ENCODE measurements around the gene ACAP3. TPM values are rescaled to one million over a fixed set of nuclear protein-coding genes. Genes with fewer than 3 reads are reported as not detected.
A peak's percentile ranks its signal among the peaks of the same experiment; 100 is the strongest.

The ACAP3 gene
- total RNA-seq, 1 donor from 2014 or later, result 93.9 TPM

DNA sequence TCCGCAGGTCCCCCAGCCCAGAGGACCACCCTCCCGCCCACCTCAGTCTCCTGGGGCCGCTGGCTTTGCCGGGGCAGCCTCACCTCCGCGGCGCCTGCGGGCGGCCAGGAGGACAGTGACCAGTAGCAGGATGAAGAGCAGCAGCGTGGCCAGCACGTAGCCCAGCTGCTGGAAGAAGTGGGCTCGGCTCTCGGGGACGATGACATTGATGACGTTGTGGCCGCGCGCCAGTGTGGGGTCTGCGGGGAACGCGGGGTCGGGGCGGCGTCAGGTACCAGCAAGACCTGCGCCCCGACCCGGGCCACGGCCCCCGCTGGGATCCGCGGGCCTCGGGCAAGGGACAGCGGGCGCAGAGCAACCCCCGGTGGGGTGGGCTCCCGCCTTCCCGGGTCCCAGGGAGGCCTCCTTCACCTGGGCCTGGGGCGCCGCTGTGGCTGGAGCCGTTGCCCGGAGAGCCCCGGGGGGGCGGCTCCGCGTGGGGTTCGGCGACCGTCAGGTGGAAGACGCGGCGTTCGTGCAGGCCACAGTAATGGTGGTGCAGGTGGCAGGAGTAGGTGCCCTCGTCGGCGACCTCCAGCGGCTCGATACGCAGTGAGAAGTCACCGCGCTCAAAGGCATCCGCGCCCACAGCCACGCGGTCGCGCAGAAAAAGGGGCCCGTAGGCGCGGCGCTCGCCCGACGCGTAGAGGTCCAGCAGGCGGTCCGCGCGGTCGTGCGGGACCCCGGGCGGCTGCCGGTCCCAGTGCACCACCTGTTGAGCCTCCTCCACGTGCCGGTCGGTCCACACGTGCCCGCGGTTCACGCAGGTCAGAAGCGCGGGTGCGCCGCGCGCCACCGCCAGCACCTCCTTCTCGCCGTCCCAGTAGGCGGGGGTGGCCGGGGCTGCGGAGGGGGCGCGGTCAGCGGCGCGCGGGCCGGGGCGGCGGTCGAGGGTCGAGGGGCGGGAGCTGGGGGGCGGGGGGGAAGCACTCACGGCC is 46.8 kb upstream of the ACAP3 start:
- H3K4me1 Mint-ChIP-seq (ENCODE audit: unreplicated experiment), result peaks cover 13% of the 10 kb centered on the region

DNA sequence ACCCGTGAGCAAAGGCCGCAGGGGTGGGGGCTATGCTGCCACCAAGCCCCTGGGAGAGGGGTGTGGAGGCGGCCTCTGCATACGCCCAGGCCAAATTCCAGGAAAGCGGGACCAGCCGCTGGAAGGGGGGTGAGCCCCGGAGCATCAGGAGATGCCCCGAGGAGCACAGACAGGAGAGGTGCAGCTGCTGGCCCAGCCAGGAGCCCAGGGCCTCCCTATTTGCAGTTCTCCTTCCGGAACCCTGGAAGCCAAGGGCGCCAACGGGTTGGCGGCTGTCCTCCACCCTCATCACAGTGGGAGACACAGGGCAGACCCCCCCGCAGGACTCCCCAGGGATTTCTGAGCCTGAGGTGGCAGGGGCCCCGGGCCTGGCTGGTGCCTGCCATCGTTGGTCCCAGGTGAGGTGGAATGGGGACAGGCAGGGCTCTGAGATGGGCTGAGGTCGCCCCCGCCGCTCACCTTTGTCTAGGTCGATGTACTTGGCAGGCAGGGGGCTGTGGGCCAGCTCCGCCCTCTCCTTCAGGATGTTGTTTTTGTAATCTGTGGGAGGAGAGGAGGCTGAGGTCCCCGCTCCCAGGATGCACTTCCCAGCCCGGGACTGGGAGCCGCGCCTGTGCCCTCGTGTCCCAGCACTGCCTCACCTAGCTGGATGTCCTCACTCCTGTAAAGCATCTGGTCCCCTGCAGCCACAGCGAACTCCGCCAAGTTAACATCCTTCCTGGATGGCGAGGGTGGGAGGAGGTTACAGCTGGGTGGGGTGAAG is 45.8 kb upstream of the ACAP3 start:
- peaks cover 6% of the 10 kb centered on the region for H3K4me1 Mint-ChIP-seq (ENCODE audit: unreplicated experiment)
- no peak for DNase-seq (ENCODE audit: extremely low spot score, unreplicated experiment)
- H3K4me3 Mint-ChIP-seq, result no peak overlapping the region

More for the DNA sequence above, 46.8 kb upstream of the ACAP3 start:
- no peak for DNase-seq (ENCODE audit: extremely low spot score, unreplicated experiment)
- Mint-ChIP-seq H3K36me3 (no peaks in the 10 kb centered on the region), H3K27me3 (peaks cover 8% of the 10 kb centered on the region), H3K4me3 (peak overlapping the region; percentile 57), H3K27ac (no peak overlapping the region), H3K9me3 (no peaks in the 10 kb centered on the region)
- TF ChIP-seq, protein P1, sequence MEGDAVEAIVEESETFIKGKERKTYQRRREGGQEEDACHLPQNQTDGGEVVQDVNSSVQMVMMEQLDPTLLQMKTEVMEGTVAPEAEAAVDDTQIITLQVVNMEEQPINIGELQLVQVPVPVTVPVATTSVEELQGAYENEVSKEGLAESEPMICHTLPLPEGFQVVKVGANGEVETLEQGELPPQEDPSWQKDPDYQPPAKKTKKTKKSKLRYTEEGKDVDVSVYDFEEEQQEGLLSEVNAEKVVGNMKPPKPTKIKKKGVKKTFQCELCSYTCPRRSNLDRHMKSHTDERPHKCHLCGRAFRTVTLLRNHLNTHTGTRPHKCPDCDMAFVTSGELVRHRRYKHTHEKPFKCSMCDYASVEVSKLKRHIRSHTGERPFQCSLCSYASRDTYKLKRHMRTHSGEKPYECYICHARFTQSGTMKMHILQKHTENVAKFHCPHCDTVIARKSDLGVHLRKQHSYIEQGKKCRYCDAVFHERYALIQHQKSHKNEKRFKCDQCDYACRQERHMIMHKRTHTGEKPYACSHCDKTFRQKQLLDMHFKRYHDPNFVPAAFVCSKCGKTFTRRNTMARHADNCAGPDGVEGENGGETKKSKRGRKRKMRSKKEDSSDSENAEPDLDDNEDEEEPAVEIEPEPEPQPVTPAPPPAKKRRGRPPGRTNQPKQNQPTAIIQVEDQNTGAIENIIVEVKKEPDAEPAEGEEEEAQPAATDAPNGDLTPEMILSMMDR (conservative IDR thresholded peaks at IDR 0.05), result no peak

DNA sequence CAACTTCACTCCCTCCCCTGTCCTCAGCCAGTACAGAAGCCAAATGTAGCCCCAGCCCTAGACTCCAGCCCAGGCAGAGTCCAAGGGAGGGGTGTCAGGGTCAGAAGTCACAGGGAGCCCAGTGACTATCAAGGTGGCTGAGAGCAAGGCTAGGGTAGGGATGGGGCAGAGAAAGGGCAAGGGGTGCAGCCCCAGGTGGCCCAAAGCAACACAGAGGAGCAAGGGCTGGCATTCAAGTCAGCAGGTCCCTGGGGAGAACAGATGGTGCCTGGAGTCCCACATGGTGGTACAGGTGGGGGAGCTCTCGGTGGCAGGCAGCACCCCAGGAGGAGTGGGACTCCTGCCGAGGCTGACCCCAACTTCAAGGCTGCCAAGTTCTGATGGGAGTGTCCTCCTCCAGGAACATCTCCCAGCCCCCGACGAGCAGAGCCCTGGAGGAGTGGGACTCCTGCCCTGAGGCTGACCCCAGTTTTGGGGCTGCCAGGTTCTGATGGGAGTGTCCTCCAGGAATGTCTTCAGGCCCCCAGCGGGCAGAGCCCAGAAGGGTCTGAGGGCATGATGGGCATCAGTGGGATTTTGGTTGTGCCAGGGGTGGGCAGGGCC is 45.2 kb upstream of the ACAP3 start:
- H3K4me1 Mint-ChIP-seq (ENCODE audit: unreplicated experiment), result peaks cover 6% of the 10 kb centered on the region
- TF ChIP-seq, protein P1 (conservative IDR thresholded peaks at IDR 0.05), result no peak
- no peaks in the 10 kb centered on the region for H3K9me3 Mint-ChIP-seq
- DNase-seq (ENCODE audit: extremely low spot score, unreplicated experiment), result no peak
- peaks cover 8% of the 10 kb centered on the region for H3K27me3 Mint-ChIP-seq
- H3K27ac Mint-ChIP-seq, result peak overlapping the region; percentile 67
- H3K36me3 Mint-ChIP-seq, result no peaks in the 10 kb centered on the region
- H3K4me3 Mint-ChIP-seq, result peak overlapping the region; percentile 74

More for the DNA sequence above, 45.8 kb upstream of the ACAP3 start:
- peaks cover 8% of the 10 kb centered on the region for H3K27me3 Mint-ChIP-seq
- H3K36me3 Mint-ChIP-seq, result no peaks in the 10 kb centered on the region
- no peaks in the 10 kb centered on the region for H3K9me3 Mint-ChIP-seq
- TF ChIP-seq, protein P1 (conservative IDR thresholded peaks at IDR 0.05), result no peak
- no peak overlapping the region for H3K27ac Mint-ChIP-seq

DNA sequence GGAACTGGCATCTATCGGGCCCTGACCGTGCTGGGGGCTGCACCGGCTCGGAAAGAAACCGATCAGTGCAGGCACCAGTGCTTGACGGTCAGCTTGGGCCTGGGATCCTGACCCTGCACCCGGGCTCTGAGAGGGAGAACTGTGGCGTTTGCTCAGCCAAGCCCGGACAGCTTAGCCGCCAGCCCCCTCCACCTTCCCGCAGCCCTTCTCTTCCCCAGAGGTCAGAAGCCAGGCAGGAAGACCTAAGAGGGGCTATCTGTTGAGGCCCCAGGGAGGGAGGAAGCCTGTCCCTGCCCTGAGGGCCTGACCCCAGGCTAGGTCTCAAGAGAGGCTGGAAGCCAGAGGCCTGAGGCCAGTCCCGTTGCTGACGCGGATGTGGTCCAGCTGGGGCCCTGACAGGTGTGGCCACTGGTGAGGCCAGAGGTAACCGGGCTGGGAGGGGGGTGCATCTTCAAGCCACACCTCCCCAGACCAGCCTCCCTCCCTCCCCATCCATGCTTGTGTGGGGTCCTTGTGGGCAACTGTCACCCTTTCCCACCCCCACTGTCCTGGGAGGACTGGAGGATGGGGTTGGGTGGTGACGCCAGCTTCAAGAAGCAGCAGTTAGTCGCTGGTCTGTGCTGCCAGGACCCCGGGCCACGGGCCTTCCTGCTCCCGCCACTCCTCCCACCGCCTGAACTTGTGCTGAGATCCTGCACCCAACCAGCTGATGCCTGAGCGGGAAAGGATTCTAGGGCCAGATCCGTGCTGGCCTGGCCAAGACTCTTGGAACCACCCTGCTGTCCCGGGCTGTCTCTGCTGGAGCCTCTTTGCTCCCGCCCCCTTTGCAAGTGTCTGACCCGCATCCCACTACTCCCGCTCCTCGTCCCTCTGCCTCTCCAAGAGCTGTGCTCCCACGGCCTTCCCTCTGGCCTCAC is 44.0 kb upstream of the ACAP3 start:
- H3K4me1 Mint-ChIP-seq (ENCODE audit: unreplicated experiment), result peaks cover 15% of the 10 kb centered on the region
- H3K9me3 Mint-ChIP-seq, result no peaks in the 10 kb centered on the region
- H3K27me3 Mint-ChIP-seq, result peaks cover 8% of the 10 kb centered on the region
- no peaks in the 10 kb centered on the region for H3K36me3 Mint-ChIP-seq
- peak overlapping the region; percentile 67 for H3K27ac Mint-ChIP-seq
- H3K4me3 Mint-ChIP-seq, result peak overlapping the region; percentile 74
- DNase-seq (ENCODE audit: extremely low spot score, unreplicated experiment), result no peak
- TF ChIP-seq, protein P1 (conservative IDR thresholded peaks at IDR 0.05), result no peak
